Left lung (tissue), 14 donors: ENCODE measurements around the gene SPACA4. TPM values are rescaled to one million over a fixed set of nuclear protein-coding genes. Genes with fewer than 3 reads are reported as not detected.

Source experiments
- ATAC-seq: fragments of 200-7000 bp; cut with Tn5 transposase; one replicate; pipeline ENCODE4 v1.9.1; 2020; ENCODE audit warnings: moderate library complexity
- DNase-seq, 4 donors: peaks; one replicate each; pipeline ENCODE4 v3.0.0-alpha.2; 2013 to 2020
- H3K27ac ChIP-seq, 2 donors: fragments of 200-600 bp; sonication (generic) in 1 of 2; one replicate each; pipeline versions ENCODE4 v1.5.0 to v1.8.0; 2020 to 2021
- H3K27me3 ChIP-seq, 2 donors: fragments of 200-600 bp; sonication (generic) in 1 of 2; one replicate each; pipeline versions ENCODE4 v1.5.0 to v1.8.0; 2020 to 2021
- H3K36me3 ChIP-seq, 2 donors: fragments of 200-600 bp; sonication (generic) in 1 of 2; one replicate each; pipeline versions ENCODE4 v1.5.0 to v1.8.0; 2020 to 2021
- H3K4me1 ChIP-seq, 2 donors: fragments of 200-600 bp; one replicate each; pipeline ENCODE4 v1.8.0; 2021
- H3K4me3 ChIP-seq, 2 donors: fragments of 200-600 bp; sonication (generic) in 1 of 2; one replicate each; pipeline versions ENCODE4 v1.5.0 to v1.8.0; 2020 to 2021; ENCODE audit warnings: mild to moderate bottlenecking in 1 of 2
- H3K9me3 ChIP-seq, 2 donors: fragments of 200-600 bp; sonication (generic) in 1 of 2; one replicate each; pipeline versions ENCODE4 v1.5.0 to v1.8.0; 2020 to 2021
- intact Hi-C, 2 donors: fragments of 100-400 bp; cut with DNase I; formaldehyde crosslinking; loops; one replicate each; pipeline versions ENCODE4 v1.11.2 to v1.14.2; 2022
- long read RNA-seq, 12 donors: library from polyadenylated mRNA in 2 of 12; unstranded in 2 of 12; transcript quantifications; one replicate each; pipeline ENCODE4 v2.0.0 and lab custom pipeline, GENCODE V29; 2019 to 2026
- polyA plus RNA-seq, 6 donors: library from polyadenylated mRNA; unstranded; fragments of 120-200 nt; gene quantifications; one replicate each; pipeline ENCODE4 v1.2.1, GENCODE V29; 2013; ENCODE audit not compliant: insufficient read length in 6 of 6
- total RNA-seq, 2 donors: library from RNA; stranded (reverse); fragmentation: NEBNext Ultra II Directional; extraction: Animal tissue kit (Norgen Biotek cat#: 25700); gene quantifications; one replicate each; pipeline ENCODE4 v1.2.1, GENCODE V29; 2021
- TF ChIP-seq, protein P1 (sequence below), 2 donors: fragments of 200-600 bp; sonication (generic) in 1 of 2; IDR thresholded peaks; one replicate each; pipeline versions ENCODE4 v1.5.0 to v1.8.0; 2021; ENCODE audit warnings: antibody characterized with exemption in 2 of 2
- donor health status: DM: no; HTN: yes; CAD: no.
- donor health status: DM: no; HTN: no; CAD: no.

SPACA4 gene, protein sequence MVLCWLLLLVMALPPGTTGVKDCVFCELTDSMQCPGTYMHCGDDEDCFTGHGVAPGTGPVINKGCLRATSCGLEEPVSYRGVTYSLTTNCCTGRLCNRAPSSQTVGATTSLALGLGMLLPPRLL
- total RNA-seq: not detected
- polyA plus RNA-seq: under 1 TPM; 0.17 to 0.78 (median 0.26) TPM
- long read RNA-seq, donor 1: 0 reads
- long read RNA-seq, donor 2: 0 reads
- long read RNA-seq, donor 3: 0 reads
- long read RNA-seq, donor 4: 0 reads
- long read RNA-seq, donor 5: 0 reads
- long read RNA-seq, donor 6: 0 reads
- long read RNA-seq, donor 7: 0 reads
- long read RNA-seq, donor 8, partial matches to known transcripts: 0 of 1 reads
- long read RNA-seq, donor 8, other reads (novel, unspliced or antisense): 0 of 1 reads
- long read RNA-seq, donor 9: 0 reads
- long read RNA-seq, donor 10: 0 reads
- long read RNA-seq, donor 11: 0 reads
- long read RNA-seq, donor 12: 0 reads

DNA sequence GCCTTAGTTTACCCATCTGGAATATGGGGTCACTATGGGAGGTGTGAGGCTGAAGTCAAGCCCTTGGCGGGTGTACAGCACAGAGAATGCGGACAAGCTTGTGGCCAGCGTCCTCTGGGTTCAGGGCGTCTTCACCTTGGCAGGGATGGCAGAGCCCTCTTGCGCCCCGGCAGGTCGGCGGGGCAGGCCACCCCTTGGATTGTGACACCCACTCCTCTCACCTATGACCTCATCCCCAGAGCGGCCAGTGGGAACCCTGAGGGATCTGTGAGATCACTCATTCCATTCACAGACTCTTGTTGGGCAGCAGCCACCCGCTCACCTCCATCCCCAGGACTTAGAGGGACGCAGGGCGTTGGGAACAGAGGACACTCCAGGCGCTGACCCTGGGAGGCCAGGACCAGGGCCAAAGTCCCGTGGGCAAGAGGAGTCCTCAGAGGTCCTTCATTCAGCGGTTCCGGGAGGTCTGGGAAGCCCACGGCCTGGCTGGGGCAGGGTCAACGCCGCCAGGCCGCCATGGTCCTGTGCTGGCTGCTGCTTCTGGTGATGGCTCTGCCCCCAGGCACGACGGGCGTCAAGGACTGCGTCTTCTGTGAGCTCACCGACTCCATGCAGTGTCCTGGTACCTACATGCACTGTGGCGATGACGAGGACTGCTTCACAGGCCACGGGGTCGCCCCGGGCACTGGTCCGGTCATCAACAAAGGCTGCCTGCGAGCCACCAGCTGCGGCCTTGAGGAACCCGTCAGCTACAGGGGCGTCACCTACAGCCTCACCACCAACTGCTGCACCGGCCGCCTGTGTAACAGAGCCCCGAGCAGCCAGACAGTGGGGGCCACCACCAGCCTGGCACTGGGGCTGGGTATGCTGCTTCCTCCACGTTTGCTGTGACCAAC, at the start of gene SPACA4:
Gene SPACA4, plus strand, starts transcription at position 280 of the 896 bp plus-strand sequence. Its CDS starts 237 bp downstream, at position 517.
- Histone ChIP-seq H3K36me3 (no peaks in the 10 kb centered on the region), H3K9me3 (no peaks in the 10 kb centered on the region), H3K27me3 (no peaks in the 10 kb centered on the region), H3K4me1 (no peaks in the 10 kb centered on the region), H3K27ac (no peak within 1 kb of the TSS), H3K4me3 (no peak within 1 kb of the TSS)
- ATAC-seq (no peak), DNase-seq (no peak)
- intact Hi-C loops: no loop called here
- TF ChIP-seq, protein P1, sequence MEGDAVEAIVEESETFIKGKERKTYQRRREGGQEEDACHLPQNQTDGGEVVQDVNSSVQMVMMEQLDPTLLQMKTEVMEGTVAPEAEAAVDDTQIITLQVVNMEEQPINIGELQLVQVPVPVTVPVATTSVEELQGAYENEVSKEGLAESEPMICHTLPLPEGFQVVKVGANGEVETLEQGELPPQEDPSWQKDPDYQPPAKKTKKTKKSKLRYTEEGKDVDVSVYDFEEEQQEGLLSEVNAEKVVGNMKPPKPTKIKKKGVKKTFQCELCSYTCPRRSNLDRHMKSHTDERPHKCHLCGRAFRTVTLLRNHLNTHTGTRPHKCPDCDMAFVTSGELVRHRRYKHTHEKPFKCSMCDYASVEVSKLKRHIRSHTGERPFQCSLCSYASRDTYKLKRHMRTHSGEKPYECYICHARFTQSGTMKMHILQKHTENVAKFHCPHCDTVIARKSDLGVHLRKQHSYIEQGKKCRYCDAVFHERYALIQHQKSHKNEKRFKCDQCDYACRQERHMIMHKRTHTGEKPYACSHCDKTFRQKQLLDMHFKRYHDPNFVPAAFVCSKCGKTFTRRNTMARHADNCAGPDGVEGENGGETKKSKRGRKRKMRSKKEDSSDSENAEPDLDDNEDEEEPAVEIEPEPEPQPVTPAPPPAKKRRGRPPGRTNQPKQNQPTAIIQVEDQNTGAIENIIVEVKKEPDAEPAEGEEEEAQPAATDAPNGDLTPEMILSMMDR (IDR thresholded peaks at IDR 0.05): no peak

DNA sequence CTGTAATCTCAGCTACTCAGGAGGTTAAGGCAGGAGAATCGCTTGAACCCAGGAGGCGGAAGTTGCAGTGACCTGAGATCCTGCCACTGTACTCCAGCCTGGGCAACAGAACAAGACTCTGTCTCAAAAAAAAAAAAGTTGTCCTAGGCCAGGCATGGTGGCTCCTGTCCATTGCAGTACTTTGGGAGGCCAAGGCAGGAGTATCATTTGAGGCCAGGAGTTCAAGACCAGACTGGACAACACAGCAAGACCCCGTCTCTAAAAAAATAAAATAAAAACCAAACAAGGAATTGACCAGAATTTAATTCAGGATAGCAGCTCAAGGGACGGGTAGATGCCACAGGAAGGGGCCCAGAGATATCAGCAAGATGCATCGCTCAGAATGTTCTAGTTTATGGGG, 49.7 kb upstream of the SPACA4 start:
- no peaks in the 10 kb centered on the region for H3K36me3 ChIP-seq
- ATAC-seq (no peak), DNase-seq (no peak)
- no peak overlapping the region for H3K27ac ChIP-seq
- H3K4me1 ChIP-seq: no peaks in the 10 kb centered on the region
- H3K27me3 ChIP-seq: peaks cover 0 to 30% of the 10 kb centered on the region in 2 donors
- H3K9me3 ChIP-seq: no peaks in the 10 kb centered on the region
- TF ChIP-seq, protein P1 (IDR thresholded peaks at IDR 0.05): no peak
- intact Hi-C loops: no loop called here
- no peak overlapping the region for H3K4me3 ChIP-seq

DNA sequence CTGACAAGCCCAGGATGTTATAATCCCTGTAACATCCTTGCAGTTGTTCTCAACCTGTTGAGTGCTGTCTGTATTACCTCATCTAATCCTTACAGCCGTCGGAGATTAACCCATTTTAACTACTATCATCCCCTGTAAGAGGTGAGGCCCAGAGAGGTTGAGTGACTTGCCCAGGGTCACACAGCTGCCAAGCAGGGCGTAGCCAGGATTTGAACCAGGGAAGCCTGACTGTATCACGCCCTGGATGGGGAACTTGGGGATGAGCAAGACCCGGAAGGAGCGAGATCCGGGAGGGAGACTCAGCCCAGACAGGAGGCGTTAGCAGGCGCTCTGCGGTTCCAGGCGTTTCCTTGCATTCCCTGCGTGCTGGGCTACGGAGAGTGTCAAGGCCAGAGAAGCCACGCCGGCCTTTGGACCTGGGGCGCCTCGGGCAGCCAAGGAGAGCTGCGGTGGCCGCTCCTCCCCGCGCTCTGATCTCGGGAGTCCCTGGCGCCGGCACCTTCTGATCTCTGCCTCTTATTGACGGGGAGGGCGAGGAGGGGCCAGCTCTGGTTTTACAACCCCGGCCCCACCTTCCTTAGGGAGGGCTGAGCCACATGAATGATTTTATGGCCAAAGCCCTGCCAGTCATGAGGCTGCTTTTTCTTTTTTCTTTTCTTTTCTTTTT, 48.4 kb upstream of the SPACA4 start:
- ATAC-seq (peak; percentile 64), DNase-seq (peak in 3 of 4 donors; percentile 48 to 78 (median 61))
- no peak overlapping the region for H3K4me3 ChIP-seq
- H3K4me1 ChIP-seq: no peaks in the 10 kb centered on the region
- H3K9me3 ChIP-seq: no peaks in the 10 kb centered on the region
- no peak overlapping the region for H3K27ac ChIP-seq
- peaks cover 0 to 25% of the 10 kb centered on the region in 2 donors for H3K27me3 ChIP-seq
- TF ChIP-seq, protein P1 (IDR thresholded peaks at IDR 0.05): no peak
- intact Hi-C loops: no loop called here
- no peaks in the 10 kb centered on the region for H3K36me3 ChIP-seq

DNA sequence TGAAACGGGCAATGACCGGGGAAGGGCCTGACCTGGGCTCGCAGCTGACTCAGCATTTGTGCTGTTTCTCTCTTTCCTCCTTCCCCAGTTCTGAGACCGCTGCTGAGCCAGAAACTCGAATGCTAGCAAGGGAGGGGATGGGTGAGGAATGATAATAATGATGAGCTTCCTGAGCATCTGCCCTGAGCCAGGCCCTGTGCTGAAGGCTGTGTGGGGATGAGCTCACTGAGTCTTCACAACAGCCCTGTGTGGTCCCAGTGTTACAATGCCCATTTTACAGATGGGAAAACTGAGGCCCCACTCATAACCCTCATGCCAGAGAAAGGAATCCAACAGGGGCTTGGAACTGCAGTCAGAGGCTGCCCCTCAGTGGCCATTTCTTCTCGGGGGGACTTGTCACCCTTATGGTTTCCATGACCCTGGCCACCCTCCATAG, 46.4 kb upstream of the SPACA4 start:
- H3K27me3 ChIP-seq: peaks cover 0 to 21% of the 10 kb centered on the region in 2 donors
- no peaks in the 10 kb centered on the region for H3K9me3 ChIP-seq
- DNase-seq (no peak), ATAC-seq (no peak)
- no peaks in the 10 kb centered on the region for H3K4me1 ChIP-seq
- H3K27ac ChIP-seq: no peak overlapping the region
- H3K36me3 ChIP-seq: no peaks in the 10 kb centered on the region
- TF ChIP-seq, protein P1 (IDR thresholded peaks at IDR 0.05): no peak
- H3K4me3 ChIP-seq: no peak overlapping the region
- intact Hi-C loops: no loop called here
